Upper lobe of left lung (tissue), 4 donors: ENCODE data around the gene PLEKHM2.

ENCODE experiments used
- POLR2A ChIP-seq, 4 donors: fragments of 450-650 bp; IDR thresholded peaks; one replicate each; pipeline ENCODE4 v1.5.1; 2016 to 2017; ENCODE audit warnings: antibody characterized with exemption in 4 of 4, mild to moderate bottlenecking in 2 of 4
- TF ChIP-seq, protein P1 (sequence below), 6 experiments: fragments of 450-650 bp in 4 of 6; fragments of 200-600 bp in 2 of 6; sonication (generic) in 2 of 6; IDR thresholded peaks; one replicate each; pipeline ENCODE4 v1.5.1; 2016 to 2019; ENCODE audit warnings: antibody characterized with exemption in 6 of 6

DNA sequence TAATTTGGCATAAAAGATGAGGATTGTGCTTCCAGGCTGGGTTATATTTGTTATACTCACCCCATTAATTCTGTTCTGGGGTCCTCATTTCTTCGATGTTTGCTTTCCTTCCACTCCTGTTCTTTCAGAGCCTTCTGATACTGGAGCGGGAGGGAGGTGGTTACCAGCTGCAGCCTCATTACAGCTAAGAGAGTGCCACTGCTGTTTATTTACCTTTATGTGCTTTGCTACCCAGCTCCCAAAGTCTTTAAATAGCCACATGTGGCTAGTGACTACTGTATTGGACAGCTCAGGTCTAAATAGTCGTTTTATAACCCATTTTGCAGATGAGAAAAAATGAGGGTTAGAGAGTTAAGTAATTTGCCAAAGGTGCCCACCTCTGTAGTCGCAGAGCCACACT is 25.1 kb downstream of the PLEKHM2 start:
- TF ChIP-seq POLR2A (IDR thresholded peaks at IDR 0.05) = no peak
- TF ChIP-seq, protein P1, sequence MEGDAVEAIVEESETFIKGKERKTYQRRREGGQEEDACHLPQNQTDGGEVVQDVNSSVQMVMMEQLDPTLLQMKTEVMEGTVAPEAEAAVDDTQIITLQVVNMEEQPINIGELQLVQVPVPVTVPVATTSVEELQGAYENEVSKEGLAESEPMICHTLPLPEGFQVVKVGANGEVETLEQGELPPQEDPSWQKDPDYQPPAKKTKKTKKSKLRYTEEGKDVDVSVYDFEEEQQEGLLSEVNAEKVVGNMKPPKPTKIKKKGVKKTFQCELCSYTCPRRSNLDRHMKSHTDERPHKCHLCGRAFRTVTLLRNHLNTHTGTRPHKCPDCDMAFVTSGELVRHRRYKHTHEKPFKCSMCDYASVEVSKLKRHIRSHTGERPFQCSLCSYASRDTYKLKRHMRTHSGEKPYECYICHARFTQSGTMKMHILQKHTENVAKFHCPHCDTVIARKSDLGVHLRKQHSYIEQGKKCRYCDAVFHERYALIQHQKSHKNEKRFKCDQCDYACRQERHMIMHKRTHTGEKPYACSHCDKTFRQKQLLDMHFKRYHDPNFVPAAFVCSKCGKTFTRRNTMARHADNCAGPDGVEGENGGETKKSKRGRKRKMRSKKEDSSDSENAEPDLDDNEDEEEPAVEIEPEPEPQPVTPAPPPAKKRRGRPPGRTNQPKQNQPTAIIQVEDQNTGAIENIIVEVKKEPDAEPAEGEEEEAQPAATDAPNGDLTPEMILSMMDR (IDR thresholded peaks at IDR 0.05) = no peak
